Renal pelvis (tissue), 4 donors: Measurements from ENCODE around the gene FHIT. TPM values are rescaled to one million over a fixed set of nuclear protein-coding genes. Genes with fewer than 3 reads are reported as not detected.

Source experiments
- DNase-seq: peaks from one replicate; pipeline ENCODE4 v3.0.0-alpha.2; 2013
- polyA plus RNA-seq, 3 donors: library from polyadenylated mRNA; unstranded; fragments of 120-200 nt; gene quantifications; one replicate each; pipeline ENCODE4 v1.2.1, GENCODE V29; 2013; ENCODE audit not compliant: insufficient read length in 3 of 3

FHIT gene
- polyA plus RNA-seq, 3 donors = 22.3 to 28.2 (median 25.5) TPM

DNA sequence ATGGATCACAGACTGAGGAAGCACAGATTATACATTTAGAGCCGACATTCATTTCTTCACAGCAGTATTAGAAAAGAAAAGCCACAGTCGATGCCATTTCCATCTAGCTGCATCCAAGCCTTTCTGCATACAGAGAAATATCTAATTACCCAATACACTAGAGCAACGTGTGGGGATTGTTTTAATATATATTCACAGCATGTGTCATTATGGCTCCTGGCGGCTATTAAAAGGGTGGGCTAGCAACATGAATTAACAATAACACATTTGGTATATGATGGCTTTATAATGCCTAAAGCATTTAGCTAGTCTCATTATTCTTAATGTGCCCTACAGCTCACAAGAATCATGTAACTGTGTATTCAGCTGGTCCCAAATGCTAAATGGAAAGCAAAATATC, 1030.5 kb downstream of the FHIT start:
- DNase-seq = no peak

DNA sequence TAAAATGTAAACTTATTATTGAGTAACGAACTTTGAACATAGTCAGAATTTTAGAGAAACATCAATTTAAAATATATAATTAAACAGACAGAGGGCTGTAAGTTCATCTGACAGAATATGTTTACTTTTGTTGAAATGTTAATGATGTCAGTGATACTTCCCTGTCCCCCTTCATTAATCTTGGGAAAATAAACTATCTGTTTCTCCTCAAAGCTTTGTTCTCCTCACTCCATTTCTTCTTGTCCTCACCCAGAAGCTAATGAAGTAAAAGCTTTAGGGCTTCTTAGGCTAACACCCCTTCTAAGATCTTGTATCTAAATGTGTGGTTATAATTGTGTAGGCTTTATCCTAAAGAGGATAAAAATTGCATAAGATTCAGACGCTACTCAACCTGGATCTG, 1031.8 kb downstream of the FHIT start:
- DNase-seq = peak; percentile 30

GRCh38 chr3:60217156-60217911, 1033.9 kb downstream of the FHIT start:
- no peak for DNase-seq

GRCh38 chr3:60216462-60217075, 1034.7 kb downstream of the FHIT start:
- DNase-seq = no peak

DNA sequence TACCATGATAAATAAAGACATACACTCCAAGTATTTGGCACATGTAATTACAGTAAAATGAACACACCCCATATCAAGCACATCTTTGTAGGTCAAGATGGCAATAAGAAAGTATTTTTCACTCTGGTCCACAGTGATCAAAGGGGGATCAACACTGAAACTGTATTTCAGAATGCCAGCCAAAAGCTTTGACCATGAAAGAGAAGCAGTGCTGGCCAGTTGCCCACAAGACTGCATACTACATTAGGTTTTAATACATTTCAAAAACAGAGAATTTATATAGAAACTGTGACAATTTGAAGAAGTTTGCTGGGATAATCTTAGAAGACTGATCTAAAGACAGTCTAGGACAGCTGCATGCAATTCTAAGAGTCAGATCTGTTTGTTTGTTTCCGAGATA, 1035.3 kb downstream of the FHIT start:
- no peak for DNase-seq

- no peak for DNase-seq
Measured at GRCh38 chr3:60207905-60208304, 1043.3 kb downstream of the FHIT start.

- no peak for DNase-seq
Measured at GRCh38 chr3:60206206-60206605, 1045.0 kb downstream of the FHIT start.

DNA sequence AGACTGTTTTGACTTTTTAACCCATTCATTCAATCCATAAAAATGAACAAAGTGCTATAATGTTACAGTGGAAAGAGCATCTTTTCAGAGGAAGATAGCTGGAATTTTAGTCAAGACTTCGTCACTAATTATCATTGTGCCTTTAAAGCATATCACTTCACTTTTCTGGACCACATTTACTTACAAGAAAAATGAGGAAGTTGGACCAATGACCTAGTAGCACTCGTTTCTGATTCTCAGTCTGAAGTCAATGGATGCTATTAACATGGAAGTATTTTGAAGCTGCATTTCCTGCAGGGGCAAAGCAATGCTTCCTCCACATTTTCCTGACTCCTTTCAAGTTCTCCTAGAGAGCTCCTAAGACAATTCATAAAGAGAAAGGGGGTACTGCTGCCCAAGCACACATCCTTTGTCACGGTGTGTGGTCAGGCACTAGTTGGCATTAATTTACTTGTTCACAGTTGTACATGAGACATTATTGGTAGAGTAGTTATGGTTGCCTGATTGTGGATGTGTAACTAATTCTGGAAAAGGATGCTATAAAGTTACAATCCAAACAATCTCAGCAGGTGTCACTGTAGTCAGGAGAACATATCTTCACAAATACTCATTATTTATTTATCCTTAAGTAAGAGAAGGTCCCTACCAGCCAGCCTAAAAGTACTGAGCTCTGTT, 1049.1 kb downstream of the FHIT start:
- DNase-seq = peak; percentile 48

- DNase-seq = no peak
Measured at GRCh38 chr3:60199306-60199705, 1051.9 kb downstream of the FHIT start.

- no peak for DNase-seq
Measured at GRCh38 chr3:60198179-60198720, 1053.0 kb downstream of the FHIT start.

DNA sequence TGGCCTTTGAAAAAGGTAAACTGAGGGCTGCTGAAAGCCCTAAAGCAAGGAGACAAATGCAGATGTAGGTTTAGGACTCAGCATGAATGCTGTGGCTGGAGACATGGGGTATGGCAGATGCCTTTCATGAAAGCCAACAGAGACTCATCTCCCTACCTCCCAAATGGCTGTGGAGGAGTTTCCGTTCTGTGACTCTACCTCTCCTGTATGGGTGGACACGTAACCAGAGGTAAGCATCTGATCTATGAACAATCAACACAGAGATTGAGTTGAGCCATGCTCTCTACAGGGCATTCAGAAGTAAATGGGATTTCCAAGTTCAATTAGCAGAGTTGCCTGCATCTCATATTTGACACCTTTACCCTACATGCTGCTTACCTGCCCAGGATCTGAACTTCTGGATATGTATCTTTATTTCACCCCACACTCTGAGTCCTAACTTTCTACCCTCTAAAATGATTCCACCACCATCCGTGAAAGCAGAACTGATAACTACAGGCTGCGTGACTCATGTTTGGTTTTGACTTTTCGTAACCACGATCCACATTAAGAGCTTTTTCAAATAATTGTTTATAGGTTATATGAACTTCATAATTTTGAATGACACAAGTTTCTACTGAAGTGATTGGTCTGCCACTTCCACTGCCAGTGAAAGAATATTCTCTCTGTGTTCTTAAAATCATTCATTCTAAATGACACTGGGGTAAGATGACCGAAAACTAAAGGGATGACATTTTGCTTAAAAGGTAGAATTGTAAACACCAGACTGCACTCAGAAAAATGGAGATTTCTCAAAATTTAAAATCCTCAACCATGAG, 1058.7 kb downstream of the FHIT start:
- DNase-seq = no peak

DNA sequence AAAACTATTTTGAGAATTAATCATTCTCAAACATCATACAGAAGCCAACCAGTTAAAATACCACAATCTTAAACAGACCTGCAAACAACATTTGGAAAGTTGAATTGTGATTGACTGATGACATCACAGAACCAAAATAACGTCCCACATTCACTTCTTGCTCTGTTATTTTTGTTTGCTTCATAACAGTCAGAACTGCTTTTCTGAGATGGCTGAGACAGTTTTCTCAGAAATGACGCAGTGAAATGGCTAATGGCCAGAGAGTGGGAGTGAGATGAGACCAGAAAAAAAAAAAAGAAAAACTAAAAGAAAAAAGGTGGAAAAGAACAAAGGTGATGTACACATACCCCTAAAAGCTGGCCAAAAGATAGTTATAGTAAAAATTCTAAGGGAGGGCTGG, 1061.2 kb downstream of the FHIT start:
- no peak for DNase-seq

DNA sequence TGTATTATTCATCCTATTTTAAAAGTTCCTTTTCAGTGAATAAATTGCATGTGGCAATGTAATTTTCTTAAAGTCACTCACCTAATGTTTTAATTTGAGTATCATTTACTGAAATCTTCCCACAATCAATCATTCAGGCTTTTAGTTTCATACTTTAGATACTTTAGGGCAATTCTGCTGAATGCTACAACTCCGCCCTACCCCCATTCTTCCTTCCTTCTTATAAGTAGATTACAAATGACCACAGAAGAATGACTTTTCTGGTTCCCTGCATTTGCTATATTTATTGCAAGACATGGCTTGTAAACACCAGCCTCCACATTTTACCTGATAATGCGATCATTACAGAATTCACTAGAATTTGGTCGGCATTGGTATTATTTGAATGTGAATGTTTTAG, 1061.9 kb downstream of the FHIT start:
- DNase-seq = no peak

GRCh38 chr3:60188803-60189202, 1062.4 kb downstream of the FHIT start:
- no peak for DNase-seq

- DNase-seq = no peak
Measured at GRCh38 chr3:60187343-60187742, 1063.9 kb downstream of the FHIT start.

DNA sequence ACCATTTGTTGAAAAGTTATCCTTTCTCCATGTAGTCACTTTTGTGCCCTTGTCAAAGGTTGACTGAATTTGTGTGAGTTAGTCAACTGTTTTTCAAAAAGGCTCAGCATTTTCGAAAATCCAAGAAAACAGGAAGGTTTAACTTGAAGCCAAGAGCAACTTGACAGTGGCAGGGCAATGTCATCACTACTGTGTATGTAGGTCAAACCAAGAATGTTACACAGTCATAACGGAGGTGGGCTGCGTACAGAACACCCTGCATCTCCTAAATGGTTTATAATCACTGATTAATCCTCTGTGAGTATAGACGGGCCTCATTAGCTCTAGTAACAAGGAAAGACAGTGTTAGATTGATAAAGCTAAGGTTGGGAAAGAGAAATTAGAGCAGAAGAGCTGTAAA, 1064.9 kb downstream of the FHIT start:
- no peak for DNase-seq

- no peak for DNase-seq
Measured at GRCh38 chr3:60185161-60185560, 1066.1 kb downstream of the FHIT start.

- DNase-seq = no peak
Measured at GRCh38 chr3:60182697-60183096, 1068.6 kb downstream of the FHIT start.

GRCh38 chr3:60178931-60179653, 1072.2 kb downstream of the FHIT start:
- DNase-seq = no peak

- no peak for DNase-seq
Measured at GRCh38 chr3:60177726-60178125, 1073.5 kb downstream of the FHIT start.

GRCh38 chr3:60176614-60177013, 1074.6 kb downstream of the FHIT start:
- DNase-seq = no peak
